ENCODE data around the gene ZER1.

GRCh38 chr9:128696923-128697707 is 74.6 kb downstream of the ZER1 start:
- TF ChIP-seq POLR2A (IDR thresholded peaks at IDR 0.05), result no peak
- no peak for TF ChIP-seq POLR2AphosphoS5 (IDR thresholded peaks at IDR 0.05)
- TF ChIP-seq CTCF (IDR thresholded peaks at IDR 0.05), result no peak
